ENCODE data around the gene FES. TPM values are rescaled to one million over a fixed set of nuclear protein-coding genes. Genes with fewer than 3 reads are reported as not detected.
A peak's percentile ranks its signal among the peaks of the same experiment; 100 is the strongest.

FES gene
- total and polyA plus RNA-seq, 2 experiments from 2014 or later, result 3.5 TPM

DNA sequence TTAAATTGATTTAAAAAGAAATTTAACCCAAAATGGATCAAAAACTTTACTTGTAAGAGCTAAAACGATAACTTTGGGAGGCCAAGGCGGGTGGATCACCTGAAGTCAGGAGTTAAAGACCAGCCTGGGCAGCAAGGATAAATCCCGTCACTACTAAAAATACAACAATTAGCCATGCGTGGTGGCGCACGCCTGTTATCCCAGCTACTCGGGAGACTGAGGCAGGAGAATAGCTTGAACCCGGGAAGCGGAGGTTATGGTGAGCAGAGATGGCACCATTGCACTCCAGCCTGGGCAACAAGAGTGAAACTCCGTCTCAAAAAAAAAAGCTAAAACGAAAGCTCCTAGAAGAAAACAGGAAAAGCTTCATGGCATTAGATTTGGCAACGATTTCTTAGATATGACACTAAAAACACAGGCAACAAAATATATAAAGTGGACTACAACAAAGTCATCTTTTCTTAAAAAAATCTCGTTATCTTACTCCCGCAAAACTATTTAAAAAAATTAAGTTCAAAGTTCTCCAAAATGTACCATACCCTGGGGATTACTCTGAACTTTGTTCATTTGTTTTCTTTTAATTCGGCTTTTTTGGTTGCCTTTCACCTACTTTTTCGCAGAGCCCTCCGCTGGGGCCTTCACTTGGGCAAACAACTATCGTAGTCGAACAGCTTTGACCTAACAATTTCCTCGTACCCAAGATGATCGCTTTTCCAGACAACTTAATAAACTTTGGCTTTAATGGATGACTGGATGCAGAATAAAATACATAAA lies 45.1 kb downstream of the FES start:
- peak; percentile 6 for DNase-seq

GRCh38 chr15:90930861-90931574 lies 46.7 kb downstream of the FES start:
- no peaks in the 10 kb centered on the region for H4K20me1 ChIP-seq (ENCODE audit: insufficient read depth)
- H3K27ac ChIP-seq, result peak overlapping the region; percentile 78; the same call in 1 of the 2 replicates
- H3K27me3 ChIP-seq (replicated peaks; ENCODE audit: insufficient read depth), result no peaks in the 10 kb centered on the region
- in situ Hi-C loops (cut with MboI), result no loop called here
- H3K4me3 ChIP-seq, result peak overlapping the region; percentile 85
- H3K4me2 ChIP-seq (ENCODE audit: unreplicated experiment), result peak overlapping the region; percentile 96
- no peaks in the 10 kb centered on the region for H3K9me3 ChIP-seq (ENCODE audit: low read depth)
- H3K79me2 ChIP-seq (ENCODE audit: insufficient read depth), result peaks cover 6% of the 10 kb centered on the region
- H2AFZ ChIP-seq, result peak overlapping the region; percentile 99
- peak; percentile 33 for DNase-seq
- H3F3A ChIP-seq (ENCODE audit: insufficient read depth), result peaks cover 13% of the 10 kb centered on the region; the same call in 1 of the 2 replicates
- peak overlapping the region; percentile 89 for H3K9ac ChIP-seq
- H3K36me3 ChIP-seq (ENCODE audit: low read depth), result no peaks in the 10 kb centered on the region
- TF ChIP-seq EZH2 (IDR thresholded peaks at IDR 0.05; ENCODE audit: insufficient read depth, poor library complexity, severe bottlenecking) (no peak), EZH2phosphoT487 (IDR thresholded peaks at IDR 0.05; ENCODE audit: insufficient read depth, low read depth) (no peak)
- 84 to 89% methylated on average over 15 of the region's 15 CpGs for WGBS, 2 experiments (ENCODE audit: low coverage in 1 of 2, low lambda C conversion rate in 2 of 2, missing lambda C conversion rate in 2 of 2)
- H3K4me1 ChIP-seq (ENCODE audit: insufficient read depth), result peaks cover 12% of the 10 kb centered on the region
- H3K9me2 ChIP-seq (ENCODE audit: insufficient read depth), result no peaks in the 10 kb centered on the region

More for the DNA sequence above, 45.1 kb downstream of the FES start:
- H3K27me3 ChIP-seq (replicated peaks; ENCODE audit: insufficient read depth), result no peaks in the 10 kb centered on the region
- H3K9me3 ChIP-seq (ENCODE audit: low read depth), result no peaks in the 10 kb centered on the region
- peak overlapping the region; percentile 89 for H3K9ac ChIP-seq
- peaks cover 11% of the 10 kb centered on the region for H3K4me1 ChIP-seq (ENCODE audit: insufficient read depth)
- no peak for TF ChIP-seq EZH2 (IDR thresholded peaks at IDR 0.05; ENCODE audit: insufficient read depth, poor library complexity, severe bottlenecking)
- no peak for TF ChIP-seq EZH2phosphoT487 (IDR thresholded peaks at IDR 0.05; ENCODE audit: insufficient read depth, low read depth)
- peak overlapping the region; percentile 99 for H2AFZ ChIP-seq
- peak overlapping the region; percentile 85 for H3K4me3 ChIP-seq
- H3K27ac ChIP-seq, result peak overlapping the region; percentile 78
- in situ Hi-C loops (cut with MboI), result no loop called here
- H3K9me2 ChIP-seq (ENCODE audit: insufficient read depth), result no peaks in the 10 kb centered on the region
- no peaks in the 10 kb centered on the region for H3K36me3 ChIP-seq (ENCODE audit: low read depth)
- WGBS, 2 experiments (ENCODE audit: low coverage in 1 of 2, low lambda C conversion rate in 2 of 2, missing lambda C conversion rate in 2 of 2), result 59 to 64% methylated on average over 21 of the region's 21 CpGs
- H3K4me2 ChIP-seq (ENCODE audit: unreplicated experiment), result peak overlapping the region; percentile 92
- H3K79me2 ChIP-seq (ENCODE audit: insufficient read depth), result no peaks in the 10 kb centered on the region
- no peaks in the 10 kb centered on the region for H4K20me1 ChIP-seq (ENCODE audit: insufficient read depth)
- H3F3A ChIP-seq (ENCODE audit: insufficient read depth), result peaks cover 13% of the 10 kb centered on the region; the same call in 1 of the 2 replicates

- WGBS, 2 experiments (ENCODE audit: low coverage in 1 of 2, low lambda C conversion rate in 2 of 2, missing lambda C conversion rate in 2 of 2), result 59 to 62% methylated on average over 6 of the region's 6 CpGs
These were observed 47.2 kb downstream of the FES start for GRCh38 chr15:90931575-90931827.

GRCh38 chr15:90931828-90932659 lies 47.7 kb downstream of the FES start, which contains the start of gene HDDC3:
Gene HDDC3 (minus strand): TSS chr15:90932549. CDS start chr15:90932540, 9 bp downstream.
- WGBS, 2 experiments (ENCODE audit: low coverage in 1 of 2, low lambda C conversion rate in 2 of 2, missing lambda C conversion rate in 2 of 2), result 3 to 5% methylated on average over 34 to 52 of the region's 52 CpGs
- Histone ChIP-seq H3K36me3 (ENCODE audit: low read depth) (no peaks in the 10 kb centered on the region), H3K9ac (peak within 1 kb of the TSS; percentile 82), H3K4me1 (ENCODE audit: insufficient read depth) (peaks cover 20% of the 10 kb centered on the region), H3K4me2 (ENCODE audit: unreplicated experiment) (peak within 1 kb of the TSS; percentile 96), H3K9me2 (ENCODE audit: insufficient read depth) (no peaks in the 10 kb centered on the region), H3K27ac (no peak within 1 kb of the TSS), H2AFZ (peak within 1 kb of the TSS; percentile 97), H3K4me3 (peak within 1 kb of the TSS; percentile 95), H3K27me3 (replicated peaks; ENCODE audit: insufficient read depth) (no peaks in the 10 kb centered on the region), H4K20me1 (ENCODE audit: insufficient read depth) (no peaks in the 10 kb centered on the region), H3K79me2 (ENCODE audit: insufficient read depth) (peaks cover 16% of the 10 kb centered on the region), H3F3A (ENCODE audit: insufficient read depth) (peaks cover 13% of the 10 kb centered on the region; the same call in 1 of the 2 replicates), H3K9me3 (ENCODE audit: low read depth) (no peaks in the 10 kb centered on the region)
- in situ Hi-C loops (cut with MboI), result no loop called here
- DNase-seq, result peak; percentile 93
- TF ChIP-seq EZH2phosphoT487 (IDR thresholded peaks at IDR 0.05; ENCODE audit: insufficient read depth, low read depth) (no peak), EZH2 (IDR thresholded peaks at IDR 0.05; ENCODE audit: insufficient read depth, poor library complexity, severe bottlenecking) (no peak)

More at GRCh38 chr15:90931575-90931827, 47.2 kb downstream of the FES start:
- Histone ChIP-seq H3K9me3 (ENCODE audit: low read depth) (no peaks in the 10 kb centered on the region), H3F3A (ENCODE audit: insufficient read depth) (peaks cover 13% of the 10 kb centered on the region; the same call in 1 of the 2 replicates), H4K20me1 (ENCODE audit: insufficient read depth) (no peaks in the 10 kb centered on the region), H3K9me2 (ENCODE audit: insufficient read depth) (no peaks in the 10 kb centered on the region), H3K27me3 (replicated peaks; ENCODE audit: insufficient read depth) (no peaks in the 10 kb centered on the region), H2AFZ (peak overlapping the region; percentile 97), H3K79me2 (ENCODE audit: insufficient read depth) (peaks cover 11% of the 10 kb centered on the region), H3K4me1 (ENCODE audit: insufficient read depth) (peaks cover 17% of the 10 kb centered on the region), H3K27ac (no peak overlapping the region), H3K36me3 (ENCODE audit: low read depth) (no peaks in the 10 kb centered on the region), H3K4me2 (ENCODE audit: unreplicated experiment) (peak overlapping the region; percentile 96), H3K4me3 (peak overlapping the region; percentile 95), H3K9ac (no peak overlapping the region)
- no peak for TF ChIP-seq EZH2 (IDR thresholded peaks at IDR 0.05; ENCODE audit: insufficient read depth, poor library complexity, severe bottlenecking)
- no peak for TF ChIP-seq EZH2phosphoT487 (IDR thresholded peaks at IDR 0.05; ENCODE audit: insufficient read depth, low read depth)
- in situ Hi-C loops (cut with MboI), result no loop called here
- DNase-seq, result no peak
